GM12891 (cell line): ENCODE data around the gene B3GNT7.
A peak's percentile ranks its signal among the peaks of the same experiment; 100 is the strongest.

ENCODE experiments used
- DNase-seq: peaks from one replicate; pipeline ENCODE4 v3.0.0; 2011; ENCODE audit warnings: low spot score; ENCODE audit not compliant: insufficient read length
- FAIRE-seq: peaks from 2 replicates; lab custom pipeline; 2011; peaks lifted over from hg19 to GRCh38; lab: Jason Lieb, UNC
- PAX5 ChIP-seq: IDR thresholded peaks from 2 replicates; pipeline ENCODE4 v1.6.1; 2011; ENCODE audit warnings: low read length, moderate library complexity, mild to moderate bottlenecking; ENCODE audit not compliant: insufficient read depth, severe bottlenecking
- POLR2A ChIP-seq: IDR thresholded peaks from 2 replicates; pipeline ENCODE4 v1.6.1; 2011; ENCODE audit warnings: low read depth, low read length, control low read depth
- POLR2AphosphoS5 ChIP-seq: IDR thresholded peaks from 2 replicates; pipeline ENCODE4 v1.6.1; 2011; ENCODE audit warnings: low read depth, low read length, control low read depth
- POU2F2 ChIP-seq: IDR thresholded peaks from 2 replicates; pipeline ENCODE4 v1.6.1; 2011; ENCODE audit warnings: low read depth, mild to moderate bottlenecking, control low read depth, low read length, moderate library complexity
- SPI1 ChIP-seq: IDR thresholded peaks from 2 replicates; pipeline ENCODE4 v1.6.1; 2011; ENCODE audit warnings: low read depth, low read length, control low read depth
- TAF1 ChIP-seq: IDR thresholded peaks from 2 replicates; pipeline ENCODE4 v1.6.1; 2011; ENCODE audit warnings: low read depth, low read length, control low read depth

B3GNT7 gene

DNA sequence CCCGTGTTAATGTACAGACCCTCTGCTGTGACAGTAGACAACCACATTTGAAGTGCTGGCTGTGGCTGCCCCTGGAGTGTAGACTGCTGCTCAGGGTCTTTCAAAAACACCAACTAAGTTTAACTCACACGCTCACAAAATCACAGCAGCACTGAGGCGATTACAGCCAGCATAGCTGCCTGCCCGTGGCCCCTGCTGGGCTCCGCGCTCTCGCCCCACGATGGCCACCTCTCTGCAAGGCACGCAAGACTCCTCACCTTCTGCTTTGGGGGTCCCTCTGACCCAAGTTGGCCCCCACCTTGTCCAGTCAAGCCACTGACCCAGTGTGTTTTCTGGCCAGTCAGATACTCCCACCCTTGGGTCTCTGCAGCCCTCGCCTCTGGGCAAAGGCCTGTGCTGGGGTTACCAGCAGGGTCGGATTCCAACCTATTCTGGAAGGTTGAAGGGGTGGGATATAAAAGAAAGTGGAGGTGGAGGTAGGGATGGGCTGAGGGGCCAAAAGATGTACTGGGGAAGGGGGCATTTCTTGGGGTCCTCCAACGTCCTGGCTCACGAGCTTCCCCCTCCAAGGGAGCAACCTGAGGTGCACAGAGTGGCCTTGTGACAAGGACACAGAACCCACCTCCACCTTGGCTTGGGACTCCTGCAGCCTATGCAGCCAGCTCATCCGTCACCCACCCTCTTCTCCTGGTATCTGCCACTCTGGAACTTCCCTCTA is 2.9 kb upstream of the B3GNT7 start:
- peak; percentile 15 for DNase-seq
- TF ChIP-seq SPI1 (no peak), POLR2A (no peak; the same call in 1 of the 2 replicates), POU2F2 (no peak), PAX5 (no peak), POLR2AphosphoS5 (no peak), TAF1 (no peak)
- no peak for FAIRE-seq

DNA sequence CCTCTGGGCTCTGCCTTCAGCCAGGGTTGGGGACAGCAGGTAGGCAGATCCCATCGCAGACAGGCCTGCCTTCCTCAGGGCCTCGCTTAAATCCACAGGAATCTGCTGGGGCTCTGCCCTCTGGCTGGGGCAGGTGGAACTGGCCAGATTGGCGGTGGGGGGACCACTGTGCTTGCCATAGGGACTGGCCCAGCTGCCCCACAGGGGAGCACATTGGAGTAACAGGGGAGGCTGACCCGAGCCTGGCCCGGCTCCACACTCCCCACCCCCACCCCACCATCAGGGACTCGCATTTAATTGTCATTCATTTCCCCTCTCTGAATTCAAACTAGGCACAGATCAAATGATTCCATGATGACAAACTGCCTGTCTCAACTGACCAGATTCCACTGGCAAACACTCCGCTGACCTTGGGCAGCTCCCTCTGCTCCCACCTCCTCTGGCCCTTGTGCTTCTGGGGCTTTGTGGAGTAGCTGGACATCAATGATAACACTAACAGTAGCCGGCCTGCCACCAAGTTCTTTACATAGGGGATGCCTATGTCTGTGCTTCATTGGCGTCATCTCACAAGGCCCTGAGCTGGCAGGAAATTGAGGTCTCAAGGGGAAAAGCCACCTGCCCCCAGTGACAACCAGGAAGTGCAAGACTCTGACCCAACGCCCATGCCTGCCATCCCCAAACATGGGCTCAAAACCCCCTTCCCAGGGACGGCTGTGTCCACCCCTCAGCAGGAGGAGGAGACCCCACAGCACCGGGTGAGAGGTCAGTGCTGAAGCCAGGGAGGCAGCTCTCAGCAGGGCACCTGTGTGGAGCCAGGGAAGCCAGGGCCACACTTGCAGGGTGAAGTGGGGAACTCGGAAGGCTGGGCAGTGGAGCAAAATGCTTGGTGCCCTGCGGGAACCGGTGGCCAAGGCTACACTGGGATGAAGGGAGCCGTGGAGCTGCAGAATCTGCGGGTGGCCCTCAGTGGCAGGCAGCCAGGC is 2.1 kb upstream of the B3GNT7 start:
- FAIRE-seq = no peak
- TF ChIP-seq TAF1 = peak; percentile 78
- TF ChIP-seq POLR2A = peak; percentile 51
- TF ChIP-seq PAX5 = no peak
- TF ChIP-seq POLR2AphosphoS5 = peak; percentile 62; the same call in 1 of the 2 replicates
- TF ChIP-seq POU2F2 = peak; percentile 26; the same call in 1 of the 2 replicates
- TF ChIP-seq SPI1 = peak; percentile 55
- DNase-seq = peak; percentile 65

DNA sequence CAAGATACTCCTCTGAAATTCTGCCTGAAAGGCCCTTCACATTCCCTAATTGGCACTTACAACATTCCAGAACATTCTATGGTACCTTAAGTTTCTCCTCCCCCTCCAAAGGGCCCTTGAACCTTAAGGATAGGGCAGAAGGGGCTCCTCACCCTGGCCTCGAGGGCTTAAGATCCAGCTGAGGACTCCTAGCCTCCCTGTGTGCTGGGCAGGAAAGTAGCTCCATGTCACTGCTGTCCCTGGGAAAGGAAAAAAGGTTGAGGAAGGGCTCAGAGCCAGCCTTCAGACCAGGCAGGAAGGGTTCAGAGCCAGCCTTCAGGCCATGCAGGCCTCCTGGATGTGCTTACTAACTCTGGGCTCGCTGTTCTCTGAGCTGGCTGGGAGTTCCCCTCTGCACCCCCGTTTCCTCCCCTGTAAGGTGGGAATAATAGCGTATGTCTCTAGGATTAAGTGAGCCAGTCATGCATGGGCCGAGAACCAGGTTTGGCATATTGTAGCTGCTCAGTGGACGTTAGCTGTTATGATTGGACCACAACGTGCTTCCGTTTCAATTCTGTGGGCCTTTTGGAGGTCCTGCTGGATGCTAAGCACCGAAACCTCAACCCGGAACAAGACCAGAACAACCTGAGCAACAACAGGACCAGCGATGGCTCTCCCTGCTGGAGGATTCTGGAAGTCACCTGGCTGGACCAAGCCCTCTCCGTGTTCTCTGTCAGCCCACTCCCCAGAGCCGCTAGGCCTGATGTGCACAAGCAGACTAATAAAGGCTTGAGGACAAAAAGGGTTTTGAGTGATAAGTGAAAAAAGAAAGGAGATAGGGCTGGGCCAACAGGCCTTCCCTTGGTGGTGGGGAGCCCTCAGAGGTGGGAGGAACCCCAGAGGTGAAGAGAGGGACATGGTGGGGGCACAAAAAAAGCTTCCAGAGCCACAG is 1.0 kb upstream of the B3GNT7 start:
- peak; percentile 58 for TF ChIP-seq SPI1
- TF ChIP-seq TAF1 = peak; percentile 58; the same call in 1 of the 2 replicates
- peak; percentile 84 for TF ChIP-seq POLR2A
- no peak for TF ChIP-seq PAX5
- peak; percentile 76 for TF ChIP-seq POLR2AphosphoS5
- TF ChIP-seq POU2F2 = peak; percentile 73; the same call in 1 of the 2 replicates
- DNase-seq = peak; percentile 84
- peak; percentile 99 for FAIRE-seq

DNA sequence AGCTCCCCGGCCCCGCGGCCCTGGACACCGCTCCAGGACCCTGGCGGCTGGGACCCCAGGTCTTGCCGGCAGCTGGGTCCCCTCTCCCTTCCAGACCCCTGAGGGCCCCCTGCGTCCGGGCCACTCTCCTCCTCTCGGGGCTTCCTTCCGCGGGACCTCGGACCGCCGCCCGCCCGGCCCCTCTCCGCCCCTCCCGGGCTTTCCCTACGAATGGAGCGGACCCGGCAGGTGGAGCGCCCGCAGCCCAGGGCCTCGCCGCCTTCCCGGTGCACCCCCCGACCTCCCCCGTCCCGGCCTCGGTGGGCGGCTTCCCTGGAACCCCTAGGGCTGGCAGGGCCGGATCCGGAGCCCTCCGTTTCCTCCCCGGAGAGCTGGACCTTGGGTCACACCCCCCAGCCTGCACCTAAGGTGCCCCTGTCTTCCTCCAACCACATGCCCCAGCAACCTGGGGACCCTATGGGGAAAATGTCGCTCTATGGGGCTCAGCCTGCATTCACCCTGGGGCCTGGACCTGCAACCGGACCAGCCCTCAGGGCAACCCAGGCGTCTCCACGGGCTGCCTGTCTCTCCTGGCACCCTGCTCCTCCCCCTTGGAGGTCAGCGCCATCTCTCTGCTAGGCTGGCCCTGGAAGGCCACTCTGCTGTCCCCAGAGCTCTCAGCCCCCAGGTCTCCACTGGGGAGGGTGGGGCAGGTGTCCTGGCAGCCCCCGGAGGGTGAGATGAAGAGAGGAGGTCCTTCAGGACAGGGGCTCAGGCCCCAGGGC is 730 bp downstream of the B3GNT7 start:
- FAIRE-seq (peak; percentile 20), DNase-seq (peak; percentile 44)
- TF ChIP-seq POLR2AphosphoS5 (no peak), SPI1 (no peak), PAX5 (no peak), TAF1 (no peak), POLR2A (no peak), POU2F2 (no peak)

DNA sequence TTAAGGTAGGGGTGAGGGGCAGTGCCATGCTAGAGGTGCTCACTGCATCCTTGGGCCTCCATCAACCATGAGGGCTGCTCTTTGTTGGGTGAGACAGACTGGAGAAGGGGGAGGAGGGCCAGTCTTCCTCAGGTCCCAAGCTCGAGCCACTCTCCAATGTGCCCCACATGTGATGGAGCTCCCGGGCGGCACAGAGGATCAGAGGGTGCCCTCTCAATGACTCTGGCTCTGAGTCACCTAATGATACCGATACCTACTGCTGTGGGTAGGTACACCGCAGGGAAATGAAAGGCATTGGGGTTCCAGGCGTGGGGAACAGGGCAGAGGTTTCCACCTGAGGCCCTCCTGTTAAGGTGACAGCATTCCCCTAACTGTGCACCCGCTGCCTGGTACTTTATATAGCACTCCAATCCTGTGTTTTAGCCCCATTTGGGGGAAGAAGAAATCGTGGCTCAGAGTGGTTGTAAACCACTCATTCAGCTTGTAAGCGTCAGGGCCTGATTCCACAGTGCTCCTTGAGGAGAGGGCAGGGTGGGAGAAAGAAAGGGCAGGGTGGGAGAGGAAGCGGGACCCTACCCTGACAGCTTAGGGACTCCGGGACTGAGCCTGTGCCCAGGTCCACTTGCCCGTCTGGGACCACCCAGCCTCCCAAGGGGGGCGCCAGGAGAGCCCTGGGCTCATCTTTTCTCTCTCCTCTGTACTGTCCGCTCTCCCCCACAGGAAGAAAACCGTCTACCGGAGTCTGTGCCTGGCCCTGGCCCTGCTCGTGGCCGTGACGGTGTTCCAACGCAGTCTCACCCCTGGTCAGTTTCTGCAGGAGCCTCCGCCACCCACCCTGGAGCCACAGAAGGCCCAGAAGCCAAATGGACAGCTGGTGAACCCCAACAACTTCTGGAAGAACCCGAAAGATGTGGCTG is 1.8 kb downstream of the B3GNT7 start:
- TF ChIP-seq POLR2A (no peak), POLR2AphosphoS5 (no peak), TAF1 (no peak), PAX5 (no peak), SPI1 (no peak), POU2F2 (no peak)
- DNase-seq (no peak), FAIRE-seq (peak; percentile 9)

DNA sequence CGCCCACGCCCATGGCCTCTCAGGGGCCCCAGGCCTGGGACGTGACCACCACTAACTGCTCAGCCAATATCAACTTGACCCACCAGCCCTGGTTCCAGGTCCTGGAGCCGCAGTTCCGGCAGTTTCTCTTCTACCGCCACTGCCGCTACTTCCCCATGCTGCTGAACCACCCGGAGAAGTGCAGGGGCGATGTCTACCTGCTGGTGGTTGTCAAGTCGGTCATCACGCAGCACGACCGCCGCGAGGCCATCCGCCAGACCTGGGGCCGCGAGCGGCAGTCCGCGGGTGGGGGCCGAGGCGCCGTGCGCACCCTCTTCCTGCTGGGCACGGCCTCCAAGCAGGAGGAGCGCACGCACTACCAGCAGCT is 2.4 kb downstream of the B3GNT7 start:
- no peak for TF ChIP-seq PAX5
- no peak for TF ChIP-seq POLR2AphosphoS5
- TF ChIP-seq POLR2A = no peak
- no peak for TF ChIP-seq POU2F2
- no peak for TF ChIP-seq SPI1
- DNase-seq (no peak), FAIRE-seq (no peak)

DNA sequence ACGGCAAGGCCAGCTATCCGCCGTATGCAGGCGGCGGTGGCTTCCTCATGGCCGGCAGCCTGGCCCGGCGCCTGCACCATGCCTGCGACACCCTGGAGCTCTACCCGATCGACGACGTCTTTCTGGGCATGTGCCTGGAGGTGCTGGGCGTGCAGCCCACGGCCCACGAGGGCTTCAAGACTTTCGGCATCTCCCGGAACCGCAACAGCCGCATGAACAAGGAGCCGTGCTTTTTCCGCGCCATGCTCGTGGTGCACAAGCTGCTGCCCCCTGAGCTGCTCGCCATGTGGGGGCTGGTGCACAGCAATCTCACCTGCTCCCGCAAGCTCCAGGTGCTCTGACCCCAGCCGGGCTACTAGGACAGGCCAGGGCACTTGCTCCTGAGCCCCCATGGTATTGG is 3.1 kb downstream of the B3GNT7 start:
- FAIRE-seq (no peak), DNase-seq (no peak)

More for the DNA sequence above, 3.1 kb downstream of the B3GNT7 start:
- TF ChIP-seq PAX5 (no peak), POU2F2 (no peak), TAF1 (no peak), POLR2A (no peak), SPI1 (no peak), POLR2AphosphoS5 (no peak)
